RWPE1 (cell line): ENCODE results near the gene LARP6.
"Not testable (repeated sequence)": the region's sequence is repeated elsewhere in the genome, so short reads cannot be mapped to it uniquely, and the experiment has no call there.

Experiments used
- CTCF ChIA-PET: fragments of 350-600 bp; sonication (Branson Sonifier 250); formaldehyde crosslinking; extraction: SDS; loops from one replicate; lab custom pipeline; 2021; lab: Yijun Ruan, JAX
- POLR2A ChIA-PET: fragments of 400-600 bp; formaldehyde crosslinking; extraction: SDS; loops from one replicate; lab custom pipeline; 2020; ENCODE audit warnings: antibody characterized with exemption; ENCODE audit not compliant: low non-redundant PET; lab: Yijun Ruan, JAX
- DNase-seq: peaks from one replicate; pipeline ENCODE4 v3.0.0; 2012; ENCODE audit warnings: low spot score
- H3K27ac ChIP-seq: fragments of 450-650 bp; 2 replicates; pipeline ENCODE4 v1.5.1; 2017
- TF ChIP-seq, protein P1 (sequence below): fragments of 450-650 bp; conservative IDR thresholded peaks from 2 replicates; pipeline ENCODE4 v1.5.1; 2017; ENCODE audit warnings: low read depth, mild to moderate bottlenecking

LARP6 gene

DNA sequence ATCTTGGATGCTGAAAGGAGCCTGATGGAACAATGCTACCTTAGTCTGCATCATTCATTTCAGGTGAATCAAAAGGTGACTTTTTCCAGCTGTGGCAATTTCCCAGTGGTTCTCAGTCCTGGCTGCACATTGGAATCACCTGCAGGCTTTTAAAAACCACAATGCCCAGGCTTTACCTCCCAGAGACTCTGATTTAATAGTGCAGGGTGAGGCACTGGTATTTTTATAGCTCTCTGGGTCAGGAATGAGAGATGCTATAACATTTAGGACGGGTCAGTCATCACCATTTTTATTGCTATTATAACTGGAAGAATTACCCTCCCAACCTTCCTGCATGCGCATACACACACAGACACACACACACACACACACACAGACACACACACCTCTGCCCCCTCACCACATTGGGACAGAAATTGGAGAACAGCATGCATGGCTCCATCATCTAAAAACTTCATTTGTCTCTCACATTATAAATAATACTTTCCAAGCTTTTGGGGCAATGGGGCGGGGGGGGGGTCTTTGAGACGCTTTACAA is 41.1 kb downstream of the LARP6 start:
- ChIA-PET POLR2A (no interaction called here), CTCF (interaction anchor here (0.6 to 2.1 kb wide), 4 partner anchors 16 to 669 kb away, joined by 4 to 7 read pairs (median 4); no protein-coding TSS in a partner anchor)
- DNase-seq, result no peak
- TF ChIP-seq, protein P1, sequence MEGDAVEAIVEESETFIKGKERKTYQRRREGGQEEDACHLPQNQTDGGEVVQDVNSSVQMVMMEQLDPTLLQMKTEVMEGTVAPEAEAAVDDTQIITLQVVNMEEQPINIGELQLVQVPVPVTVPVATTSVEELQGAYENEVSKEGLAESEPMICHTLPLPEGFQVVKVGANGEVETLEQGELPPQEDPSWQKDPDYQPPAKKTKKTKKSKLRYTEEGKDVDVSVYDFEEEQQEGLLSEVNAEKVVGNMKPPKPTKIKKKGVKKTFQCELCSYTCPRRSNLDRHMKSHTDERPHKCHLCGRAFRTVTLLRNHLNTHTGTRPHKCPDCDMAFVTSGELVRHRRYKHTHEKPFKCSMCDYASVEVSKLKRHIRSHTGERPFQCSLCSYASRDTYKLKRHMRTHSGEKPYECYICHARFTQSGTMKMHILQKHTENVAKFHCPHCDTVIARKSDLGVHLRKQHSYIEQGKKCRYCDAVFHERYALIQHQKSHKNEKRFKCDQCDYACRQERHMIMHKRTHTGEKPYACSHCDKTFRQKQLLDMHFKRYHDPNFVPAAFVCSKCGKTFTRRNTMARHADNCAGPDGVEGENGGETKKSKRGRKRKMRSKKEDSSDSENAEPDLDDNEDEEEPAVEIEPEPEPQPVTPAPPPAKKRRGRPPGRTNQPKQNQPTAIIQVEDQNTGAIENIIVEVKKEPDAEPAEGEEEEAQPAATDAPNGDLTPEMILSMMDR, result no peak
- H3K27ac ChIP-seq, result no peak overlapping the region

DNA sequence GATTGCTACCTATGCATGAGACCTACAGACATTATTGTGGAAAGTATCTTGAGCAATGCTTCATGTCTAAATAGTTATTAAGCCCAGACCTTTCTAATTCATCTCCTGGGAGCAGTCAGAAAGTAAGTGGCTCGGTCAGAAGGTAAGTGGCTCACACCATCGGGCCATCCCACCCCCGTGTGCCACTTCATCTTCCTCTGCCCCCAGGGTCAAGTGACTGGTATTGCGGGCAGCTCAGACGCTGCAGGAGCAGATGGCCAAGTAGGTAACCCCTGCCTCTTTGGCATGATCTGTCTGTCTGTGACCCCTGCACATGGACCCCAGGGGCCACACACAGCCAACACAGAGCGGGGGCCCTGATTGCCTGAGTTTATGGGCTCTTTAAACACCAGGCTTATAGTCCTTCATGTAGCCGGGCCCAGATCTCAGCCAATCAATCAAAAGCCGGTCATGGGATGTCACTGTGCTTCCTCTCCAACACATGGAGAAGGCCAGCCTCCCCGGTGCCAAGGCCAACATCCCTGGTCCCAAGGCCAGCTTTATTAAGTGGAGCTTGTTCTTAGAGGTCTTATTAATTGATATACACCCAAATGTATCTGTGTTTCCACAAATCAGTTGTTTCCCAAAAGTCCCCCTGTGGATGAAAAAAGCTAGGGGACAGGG is 42.9 kb downstream of the LARP6 start:
- DNase-seq, result no peak
- ChIA-PET POLR2A (no interaction called here), CTCF (interaction anchor here (0.6 to 2.1 kb wide), 7 partner anchors 11 to 627 kb away, joined by 3 to 7 read pairs (median 4); no protein-coding TSS in a partner anchor)
- no peak overlapping the region for H3K27ac ChIP-seq
- TF ChIP-seq, protein P1, result no peak

DNA sequence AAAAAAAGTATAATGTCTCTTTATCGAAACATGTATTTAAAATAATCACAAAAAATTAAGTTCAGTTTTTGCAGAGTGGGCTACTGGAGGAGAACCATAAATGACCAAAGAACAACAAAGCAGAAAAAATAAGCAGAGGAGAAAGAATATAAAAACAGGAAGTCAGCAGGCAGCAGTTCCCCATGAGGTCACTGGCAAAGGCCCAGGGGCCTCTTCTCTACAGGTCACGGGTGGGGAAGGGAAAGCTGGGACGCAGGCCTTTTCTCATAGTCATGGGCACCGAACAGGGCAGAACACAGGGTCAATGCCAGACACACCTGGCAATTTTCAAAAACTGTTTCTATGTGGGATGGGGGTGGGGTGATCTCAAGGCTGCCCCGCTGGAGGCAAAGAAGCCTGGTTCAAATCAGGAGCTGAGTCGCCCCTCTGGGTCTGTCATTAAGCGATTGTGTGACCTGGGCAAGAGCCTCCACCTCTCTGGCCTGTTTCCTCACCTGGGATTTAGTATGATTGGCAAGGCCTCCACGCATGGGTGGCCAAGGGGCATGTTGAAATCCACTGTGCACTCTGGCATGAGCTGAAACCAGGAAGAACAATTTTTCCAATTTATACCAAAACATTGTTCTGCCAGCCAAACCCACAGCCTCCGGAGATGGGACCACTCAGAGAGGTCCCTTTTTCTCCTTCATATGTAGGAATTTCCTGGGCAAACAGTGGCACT is 46.8 kb downstream of the LARP6 start:
- ChIA-PET POLR2A (no interaction called here), CTCF (interaction anchor here (0.7 to 0.8 kb wide), 2 partner anchors 18 to 118 kb away, joined by 3 read pairs; no protein-coding TSS in a partner anchor)
- no peak overlapping the region for H3K27ac ChIP-seq
- TF ChIP-seq, protein P1, result no peak
- no peak for DNase-seq

DNA sequence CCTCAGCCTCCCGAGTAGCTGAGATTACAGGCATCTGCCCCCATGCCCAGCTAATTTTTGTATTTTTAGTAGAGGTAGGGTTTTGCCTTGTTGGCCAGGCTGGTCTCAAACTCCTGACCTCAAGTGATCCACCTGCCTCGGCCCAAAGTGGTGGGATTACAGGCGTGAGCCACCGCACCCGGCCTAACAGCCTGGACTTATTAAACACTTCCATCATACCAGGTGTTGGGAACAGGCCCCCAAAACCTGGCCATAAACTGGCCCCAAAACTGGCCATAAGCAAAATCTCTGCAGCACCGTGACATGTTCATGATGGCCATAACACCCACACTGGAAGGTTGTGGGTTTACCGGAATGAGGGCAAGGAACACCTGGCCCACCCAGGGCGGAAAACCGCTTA is 49.6 kb downstream of the LARP6 start:
- POLR2A ChIA-PET, H3K27ac ChIP-seq, CTCF ChIA-PET, DNase-seq: not testable (repeated sequence)

DNA sequence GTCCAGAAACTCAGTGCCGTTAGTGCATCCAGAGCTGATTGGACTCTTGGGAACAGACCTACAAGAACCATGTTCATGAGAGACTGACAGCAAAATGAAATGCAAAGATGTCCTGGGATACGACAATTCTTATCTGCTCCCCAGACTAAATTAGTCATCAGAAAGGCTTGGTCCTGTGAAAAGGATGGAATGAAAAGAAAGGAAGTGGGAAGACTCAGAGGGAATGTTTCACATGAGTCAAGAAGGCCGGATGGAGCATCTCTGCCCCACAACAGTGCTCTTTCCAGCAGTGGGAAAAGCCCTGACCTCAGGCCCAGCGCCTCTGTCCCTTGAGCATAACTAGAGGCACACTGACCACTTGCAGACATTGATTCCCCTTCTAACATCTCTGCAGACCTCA is 51.3 kb downstream of the LARP6 start:
- POLR2A ChIA-PET, result no interaction called here
- DNase-seq, result peak; percentile 45
- H3K27ac ChIP-seq, result no peak overlapping the region; the same call in 1 of the 2 replicates
- TF ChIP-seq, protein P1, result no peak
- CTCF ChIA-PET, result no interaction called here

DNA sequence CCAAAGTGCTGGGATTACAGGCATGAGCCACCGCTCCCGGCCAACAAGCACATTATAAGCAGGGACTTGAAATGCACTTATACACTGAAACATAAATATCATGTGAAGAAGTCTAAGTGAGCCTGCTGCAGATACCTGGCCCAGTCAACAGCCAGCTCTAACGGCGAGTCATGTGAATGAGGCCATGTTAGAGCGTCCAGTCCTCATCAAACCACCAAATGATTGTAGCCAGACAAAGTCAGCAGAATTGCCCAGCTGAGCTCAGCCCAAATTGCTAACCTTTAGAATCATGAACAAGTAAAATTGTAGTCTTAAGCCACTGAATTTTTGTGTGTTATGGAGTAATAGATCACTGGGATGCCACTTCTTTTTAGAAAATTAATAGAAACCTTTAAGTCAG is 52.8 kb downstream of the LARP6 start:
- ChIA-PET POLR2A (no interaction called here), CTCF (interaction anchor here (0.6 kb wide), 1 partner anchor 10 kb away, joined by 3 read pairs; no protein-coding TSS in a partner anchor)

More for the DNA sequence above, 52.8 kb downstream of the LARP6 start:
- DNase-seq, result no peak
- TF ChIP-seq, protein P1, result no peak
- H3K27ac ChIP-seq, result peak overlapping the region; percentile 70
